Neutrophil (primary cell): Measurements from ENCODE around the gene MC1R.
"Not testable (repeated sequence)": the region's sequence is repeated elsewhere in the genome, so short reads cannot be mapped to it uniquely, and the experiment has no call there.

ENCODE experiments used
- H3K27ac ChIP-seq: fragments of 200-600 bp; sonication (generic); 2 replicates; pipeline ENCODE4 v1.5.1; 2016; ENCODE audit warnings: mild to moderate bottlenecking, moderate library complexity
- H3K27me3 ChIP-seq: fragments of 200-600 bp; sonication (generic); 2 replicates; pipeline ENCODE4 v1.6.0; 2016; ENCODE audit warnings: mild to moderate bottlenecking
- H3K36me3 ChIP-seq: fragments of 200-600 bp; sonication (generic); 2 replicates; pipeline ENCODE4 v1.5.1; 2017
- H3K4me1 ChIP-seq, 2 experiments: fragments of 200-600 bp in 1 of 2; sonication (generic) in 1 of 2; 1 replicate in 1 of 2; 2 replicates in 1 of 2; pipeline versions ENCODE4 v1.5.1 to v1.6.1; 2013 to 2016; ENCODE audit warnings: low read depth in 1 of 2, low read length in 1 of 2, mild to moderate bottlenecking in 1 of 2, moderate library complexity in 1 of 2; ENCODE audit not compliant: control insufficient read depth in 1 of 2, insufficient read depth in 1 of 2
- H3K4me3 ChIP-seq, 2 experiments: fragments of 200-600 bp in 1 of 2; sonication (generic) in 1 of 2; 1 replicate in 1 of 2; 2 replicates in 1 of 2; pipeline ENCODE4 v1.5.1; 2013 to 2016; ENCODE audit warnings: low read depth in 1 of 2, low read length in 1 of 2, mild to moderate bottlenecking in 1 of 2, moderate library complexity in 1 of 2
- H3K9me3 ChIP-seq: fragments of 200-600 bp; sonication (generic); 2 replicates; pipeline ENCODE4 v1.5.1; 2016
- TF ChIP-seq, protein P1 (sequence below): fragments of 200-600 bp; sonication (generic); IDR thresholded peaks from 2 replicates; pipeline ENCODE4 v1.5.1; 2016; ENCODE audit warnings: antibody characterized with exemption

Gene MC1R

GRCh38 chr16:89910717-89911354 lies 7.8 kb upstream of the MC1R start:
- Histone ChIP-seq H3K27me3 (no peaks in the 10 kb centered on the region), H3K4me1 (no peaks in the 10 kb centered on the region), H3K27ac (no peak overlapping the region), H3K4me3 (no peak overlapping the region), H3K36me3 (peaks cover 78% of the 10 kb centered on the region), H3K9me3 (no peaks in the 10 kb centered on the region)
- TF ChIP-seq, protein P1, sequence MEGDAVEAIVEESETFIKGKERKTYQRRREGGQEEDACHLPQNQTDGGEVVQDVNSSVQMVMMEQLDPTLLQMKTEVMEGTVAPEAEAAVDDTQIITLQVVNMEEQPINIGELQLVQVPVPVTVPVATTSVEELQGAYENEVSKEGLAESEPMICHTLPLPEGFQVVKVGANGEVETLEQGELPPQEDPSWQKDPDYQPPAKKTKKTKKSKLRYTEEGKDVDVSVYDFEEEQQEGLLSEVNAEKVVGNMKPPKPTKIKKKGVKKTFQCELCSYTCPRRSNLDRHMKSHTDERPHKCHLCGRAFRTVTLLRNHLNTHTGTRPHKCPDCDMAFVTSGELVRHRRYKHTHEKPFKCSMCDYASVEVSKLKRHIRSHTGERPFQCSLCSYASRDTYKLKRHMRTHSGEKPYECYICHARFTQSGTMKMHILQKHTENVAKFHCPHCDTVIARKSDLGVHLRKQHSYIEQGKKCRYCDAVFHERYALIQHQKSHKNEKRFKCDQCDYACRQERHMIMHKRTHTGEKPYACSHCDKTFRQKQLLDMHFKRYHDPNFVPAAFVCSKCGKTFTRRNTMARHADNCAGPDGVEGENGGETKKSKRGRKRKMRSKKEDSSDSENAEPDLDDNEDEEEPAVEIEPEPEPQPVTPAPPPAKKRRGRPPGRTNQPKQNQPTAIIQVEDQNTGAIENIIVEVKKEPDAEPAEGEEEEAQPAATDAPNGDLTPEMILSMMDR, result no peak

GRCh38 chr16:89911375-89911774 lies 7.3 kb upstream of the MC1R start:
- no peaks in the 10 kb centered on the region for H3K27me3 ChIP-seq
- peaks cover 73% of the 10 kb centered on the region for H3K36me3 ChIP-seq
- no peak overlapping the region for H3K27ac ChIP-seq
- H3K9me3 ChIP-seq, result no peaks in the 10 kb centered on the region
- no peaks in the 10 kb centered on the region for H3K4me1 ChIP-seq
- TF ChIP-seq, protein P1, result no peak
- H3K4me3 ChIP-seq, result no peak overlapping the region

DNA sequence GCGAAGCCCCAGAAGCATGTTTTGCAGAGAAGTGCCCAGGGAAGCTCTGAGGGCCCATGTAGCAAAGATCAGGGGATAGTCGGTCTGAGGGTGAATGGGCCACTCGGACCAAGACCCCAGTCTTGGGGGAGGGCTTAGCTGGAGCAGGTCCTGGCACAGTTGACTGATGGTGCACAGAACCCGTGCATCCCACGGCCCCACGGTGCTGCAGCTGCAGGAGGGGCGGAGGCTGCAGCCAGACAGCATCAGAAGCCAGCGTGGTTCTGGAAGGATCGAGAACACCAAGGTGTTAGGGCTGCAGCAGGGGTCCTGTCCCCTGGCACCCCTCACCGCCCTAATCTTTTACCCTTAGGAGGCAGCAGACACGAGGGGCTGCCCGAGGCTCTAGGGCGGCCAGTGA lies 6.5 kb upstream of the MC1R start:
- Histone ChIP-seq H3K27ac (no peak overlapping the region), H3K27me3 (peaks cover 3% of the 10 kb centered on the region), H3K9me3 (no peaks in the 10 kb centered on the region), H3K4me1 (no peaks in the 10 kb centered on the region), H3K36me3 (peaks cover 65% of the 10 kb centered on the region), H3K4me3 (no peak overlapping the region)
- TF ChIP-seq, protein P1, result no peak

GRCh38 chr16:89912627-89913026 lies 6.0 kb upstream of the MC1R start:
- H3K4me1 ChIP-seq, result peaks cover 1 to 2% of the 10 kb centered on the region in 2 experiments
- H3K27ac ChIP-seq, result no peak overlapping the region
- peaks cover 61% of the 10 kb centered on the region for H3K36me3 ChIP-seq
- TF ChIP-seq, protein P1, result no peak
- H3K9me3 ChIP-seq, result no peaks in the 10 kb centered on the region
- no peak overlapping the region for H3K4me3 ChIP-seq
- H3K27me3 ChIP-seq, result peaks cover 8% of the 10 kb centered on the region

GRCh38 chr16:89913408-89914387 lies 5.0 kb upstream of the MC1R start:
- Histone ChIP-seq H3K27ac (no peak overlapping the region), H3K36me3 (peaks cover 50% of the 10 kb centered on the region), H3K4me3 (no peak overlapping the region), H3K27me3 (peaks cover 18% of the 10 kb centered on the region), H3K4me1 (peaks cover 12 to 13% of the 10 kb centered on the region in 2 experiments), H3K9me3 (no peaks in the 10 kb centered on the region)
- TF ChIP-seq, protein P1, result no peak

- Histone ChIP-seq H3K36me3 (peaks cover 41% of the 10 kb centered on the region), H3K27me3 (peaks cover 29% of the 10 kb centered on the region), H3K4me1 (peaks cover 13 to 15% of the 10 kb centered on the region in 2 experiments)
- not testable (repeated sequence) for H3K9me3 ChIP-seq, H3K27ac ChIP-seq, H3K4me3 ChIP-seq
Measured at GRCh38 chr16:89914642-89915285, 3.9 kb upstream of the MC1R start.
